H1 (cell line): ENCODE data around the gene CD7. TPM values are rescaled to one million over a fixed set of nuclear protein-coding genes. Genes with fewer than 3 reads are reported as not detected.

Source experiments
- CTCF ChIA-PET: fragments of 300-600 bp; sonication (Branson Sonifier 250); formaldehyde crosslinking; loops from one replicate; lab custom pipeline; 2021; ENCODE audit not compliant: partially characterized antibody; lab: Charles Lee
- POLR2A ChIA-PET: fragments of 300-600 bp; sonication (Branson Sonifier 250); formaldehyde crosslinking; loops from one replicate; lab custom pipeline; 2021; ENCODE audit warnings: inconsistent platforms; ENCODE audit not compliant: partially characterized antibody; lab: Charles Lee
- DNase-seq, 2 experiments: peaks; one replicate each; pipeline versions ENCODE4 v3.0.0 to v3.0.0-alpha.2; 2010 to 2022; ENCODE audit warnings: low spot score in 2 of 2, low read depth in 1 of 2, mixed read lengths in 1 of 2
- FAIRE-seq: peaks from 2 replicates; lab custom pipeline; 2011; peaks lifted over from hg19 to GRCh38; lab: Jason Lieb, UNC
- H2AFZ ChIP-seq: 2 replicates; pipeline ENCODE4 v1.8.1; 2012; ENCODE audit warnings: low read length, inconsistent platforms
- H2AK5ac ChIP-seq: 2 replicates; pipeline ENCODE4 v1.6.1; 2013; ENCODE audit warnings: low read depth, low read length
- H2BK120ac ChIP-seq: replicated peaks from 2 replicates; pipeline ENCODE3; 2013; ENCODE audit warnings: low read depth, low read length, inconsistent platforms
- H2BK12ac ChIP-seq: 2 replicates; pipeline ENCODE4 v1.6.1; 2013; ENCODE audit warnings: low read depth, low read length
- H2BK15ac ChIP-seq: 2 replicates; pipeline ENCODE4 v1.6.1; 2013; ENCODE audit warnings: low read length
- H2BK20ac ChIP-seq: 2 replicates; pipeline ENCODE4 v1.6.1; 2013; ENCODE audit warnings: low read length
- H2BK5ac ChIP-seq: 2 replicates; pipeline ENCODE4 v1.6.1; 2013; ENCODE audit warnings: low read depth, low read length
- H3K14ac ChIP-seq: 2 replicates; pipeline ENCODE4 v1.6.1; 2013; ENCODE audit warnings: inconsistent platforms; ENCODE audit not compliant: insufficient read length
- H3K18ac ChIP-seq: 2 replicates; pipeline ENCODE4 v1.6.1; 2013; ENCODE audit warnings: low read length; ENCODE audit errors: extremely low read depth
- H3K23ac ChIP-seq: 2 replicates; pipeline ENCODE4 v1.6.1; 2013; ENCODE audit warnings: inconsistent platforms; ENCODE audit not compliant: insufficient read length
- H3K23me2 ChIP-seq: 2 replicates; pipeline ENCODE4 v1.6.1; 2013; ENCODE audit warnings: low read depth, low read length
- H3K27ac ChIP-seq: 2 replicates; pipeline ENCODE4 v1.6.1; 2011; ENCODE audit warnings: low read depth, low read length, inconsistent platforms
- H3K27me3 ChIP-seq, 4 experiments: replicated peaks in 1 of 4; 1 replicate in 1 of 4; 2 replicates in 3 of 4; pipeline versions ENCODE4 v1.6.1 to v1.8.1; 2011 to 2013; ENCODE audit warnings: low read length in 3 of 4, mild to moderate bottlenecking in 3 of 4, inconsistent platforms in 2 of 4, mixed read lengths in 2 of 4, moderate library complexity in 1 of 4; ENCODE audit not compliant: control insufficient read depth in 3 of 4, insufficient read depth in 3 of 4; ENCODE audit errors: extremely low read depth in 1 of 4
- H3K36me3 ChIP-seq, 4 experiments: 2 replicates each; pipeline versions ENCODE4 v1.6.1 to v1.8.1; 2011 to 2013; ENCODE audit warnings: mild to moderate bottlenecking in 4 of 4, low read length in 3 of 4, moderate library complexity in 2 of 4, control low read depth in 1 of 4, inconsistent platforms in 1 of 4; ENCODE audit not compliant: insufficient read depth in 4 of 4, control insufficient read depth in 2 of 4
- H3K4ac ChIP-seq: replicated peaks from 2 replicates; pipeline ENCODE3; 2013; ENCODE audit warnings: low read length, low read depth, mixed read lengths, inconsistent platforms; ENCODE audit not compliant: insufficient read length
- H3K4me1 ChIP-seq, 4 experiments: replicated peaks in 1 of 4; 1 replicate in 1 of 4; 2 replicates in 3 of 4; pipeline versions ENCODE4 v1.6.1 to v1.8.1; 2011 to 2013; ENCODE audit warnings: low read length in 3 of 4, inconsistent platforms in 2 of 4, mixed read lengths in 1 of 4; ENCODE audit not compliant: insufficient read depth in 4 of 4, control insufficient read depth in 3 of 4
- H3K4me2 ChIP-seq, 2 experiments: 2 replicates each; pipeline versions ENCODE4 v1.6.1 to v1.8.1; 2011 to 2013; ENCODE audit warnings: low read depth in 2 of 2, low read length in 2 of 2, control low read depth in 1 of 2, inconsistent platforms in 1 of 2, mild to moderate bottlenecking in 1 of 2; ENCODE audit not compliant: insufficient read depth in 1 of 2
- H3K4me3 ChIP-seq, 4 experiments: fragments of 200-600, 300-600 bp in 1 of 4; sonication (generic), shearing (Covaris generic), sonication (Bioruptor Twin) in 1 of 4; 2 replicates each; pipeline versions ENCODE4 v1.5.1 to v1.8.1; 2011 to 2016; ENCODE audit warnings: low read length in 4 of 4, low read depth in 3 of 4, control low read depth in 2 of 4, inconsistent platforms in 2 of 4, mild to moderate bottlenecking in 2 of 4, mixed read lengths in 1 of 4, moderate library complexity in 1 of 4; ENCODE audit not compliant: insufficient read depth in 2 of 4; ENCODE audit errors: extremely low read depth in 1 of 4
- H3K56ac ChIP-seq: replicated peaks from 2 replicates; pipeline ENCODE3; 2013; ENCODE audit warnings: low read depth, mild to moderate bottlenecking, mixed read lengths, low read length, inconsistent platforms; ENCODE audit not compliant: insufficient read length
- H3K79me1 ChIP-seq: 2 replicates; pipeline ENCODE4 v1.6.1; 2013; ENCODE audit warnings: low read depth, low read length, control low read depth
- H3K79me2 ChIP-seq, 2 experiments: 2 replicates each; pipeline versions ENCODE4 v1.6.1 to v1.8.1; 2012 to 2013; ENCODE audit warnings: low read length in 2 of 2, mild to moderate bottlenecking in 2 of 2, inconsistent platforms in 1 of 2; ENCODE audit not compliant: insufficient read depth in 2 of 2, control insufficient read depth in 1 of 2
- H3K9ac ChIP-seq, 4 experiments: replicated peaks in 1 of 4; 1 replicate in 1 of 4; 2 replicates in 3 of 4; pipeline versions ENCODE4 v1.6.1 to v1.8.1; 2011 to 2013; ENCODE audit warnings: low read depth in 3 of 4, low read length in 3 of 4, control low read depth in 2 of 4, mild to moderate bottlenecking in 2 of 4, moderate library complexity in 2 of 4, inconsistent platforms in 1 of 4; ENCODE audit errors: extremely low read depth in 1 of 4
- H3K9me3 ChIP-seq, 2 experiments: 2 replicates each; pipeline versions ENCODE4 v1.6.1 to v1.8.1; 2012 to 2013; ENCODE audit warnings: mild to moderate bottlenecking in 2 of 2, moderate library complexity in 2 of 2, control low read depth in 1 of 2, inconsistent platforms in 1 of 2, low read depth in 1 of 2, low read length in 1 of 2, mixed read lengths in 1 of 2; ENCODE audit not compliant: insufficient read depth in 2 of 2
- H4K20me1 ChIP-seq, 2 experiments: replicated peaks in 1 of 2; 2 replicates each; pipeline versions ENCODE3 to v1.8.1; 2011 to 2013; ENCODE audit warnings: inconsistent platforms in 2 of 2, low read length in 2 of 2, mild to moderate bottlenecking in 1 of 2; ENCODE audit not compliant: insufficient read depth in 2 of 2, control insufficient read depth in 1 of 2
- H4K5ac ChIP-seq: 2 replicates; pipeline ENCODE4 v1.6.1; 2013; ENCODE audit warnings: low read length, low read depth, mixed read lengths, inconsistent platforms; ENCODE audit not compliant: insufficient read length
- H4K8ac ChIP-seq: 2 replicates; pipeline ENCODE4 v1.8.0; 2013; ENCODE audit warnings: mild to moderate bottlenecking, moderate library complexity, low read length, inconsistent platforms; ENCODE audit not compliant: insufficient read depth; ENCODE audit errors: extremely low read depth
- H4K91ac ChIP-seq: replicated peaks from 2 replicates; pipeline ENCODE3; 2013; ENCODE audit warnings: low read length, mixed read lengths, inconsistent platforms; ENCODE audit not compliant: insufficient read length
- CTCF ChIP-seq, 3 experiments: IDR thresholded peaks; 1 replicate in 2 of 3; 2 replicates in 1 of 3; pipeline versions ENCODE4 v1.5.1 to v1.6.1; 2011; ENCODE audit warnings: low read length in 3 of 3, mild to moderate bottlenecking in 3 of 3, inconsistent platforms in 2 of 3, low read depth in 1 of 3, moderate library complexity in 1 of 3; ENCODE audit not compliant: insufficient read depth in 1 of 3; ENCODE audit errors: control extremely low read depth in 1 of 3
- EP300 ChIP-seq, 2 experiments: IDR thresholded peaks; 1 replicate in 1 of 2; 2 replicates in 1 of 2; pipeline ENCODE4 v1.6.1; 2011 to 2012; ENCODE audit warnings: low read depth in 2 of 2, low read length in 2 of 2, mild to moderate bottlenecking in 2 of 2, borderline replicate concordance in 1 of 2, inconsistent platforms in 1 of 2, moderate library complexity in 1 of 2
- KDM1A ChIP-seq: fragments of 200-600, 300-600 bp; sonication (generic); IDR thresholded peaks from 2 replicates; pipeline ENCODE4 v1.7.1; 2016; ENCODE audit warnings: mild to moderate bottlenecking, low read length, borderline replicate concordance
- MAX ChIP-seq: IDR thresholded peaks from 2 replicates; pipeline ENCODE4 v1.6.1; 2012; ENCODE audit warnings: inconsistent platforms
- TAF7 ChIP-seq: optimal IDR thresholded peaks from 2 replicates; pipeline ENCODE3; 2011; ENCODE audit warnings: low read depth, mild to moderate bottlenecking, inconsistent platforms, low read length, moderate library complexity, borderline replicate concordance
- ZNF274 ChIP-seq: IDR thresholded peaks from 2 replicates; pipeline ENCODE4 v1.7.0; 2012; ENCODE audit warnings: low read length, borderline replicate concordance; ENCODE audit errors: extremely low read depth
- WGBS, 2 experiments: shearing (Covaris generic) in 1 of 2; methylation state at CpG; one replicate each; pipeline versions ENCODE4 v1.1.6 to v1.1.7; 2013 to 2015; ENCODE audit warnings: low lambda C conversion rate in 2 of 2, mixed read lengths in 2 of 2, inconsistent platforms in 1 of 2, low coverage in 1 of 2, missing lambda C conversion rate in 1 of 2; ENCODE audit not compliant: insufficient replicate concordance in 2 of 2, insufficient coverage in 1 of 2, insufficient read length in 1 of 2; ENCODE audit errors: extremely low coverage in 1 of 2, missing lambda C conversion rate in 1 of 2; 5-methylcytosine and 5-hydroxymethylcytosine counted together
- polyA plus RNA-seq, 7 experiments: library from polyadenylated mRNA; depleted of rRNA in 3 of 7; stranded (reverse) in 5 of 7; unstranded in 2 of 7; fragments of >200 nt in 5 of 7; fragments of 200-250 nt in 2 of 7; gene quantifications; 1 replicate in 5 of 7; 2 replicates in 1 of 7; 4 replicates in 1 of 7; pipeline versions ENCODE4 v1.2.1 to v1.2.3, GENCODE V29; 2011 to 2013; ENCODE audit warnings: missing spikeins in 2 of 7, mixed read lengths in 2 of 7
- total RNA-seq: library from RNA; stranded (reverse); fragmentation: NEBNext Ultra II Directional; extraction: Animal tissue kit (Norgen Biotek cat#: 25700); gene quantifications from 2 replicates; pipeline ENCODE4 v1.2.1, GENCODE V29; 2021

Gene CD7
- total and polyA plus RNA-seq, 2 of the 8 experiments (the other 6 are each of a cell fraction or from before 2014, with no cell fraction given): 0.83 to 0.86 TPM

- no peaks in the 10 kb centered on the region for H3K79me2 ChIP-seq
- H2BK12ac ChIP-seq: no peak overlapping the region
- H3K79me1 ChIP-seq: no peaks in the 10 kb centered on the region
- H2BK15ac ChIP-seq: 0 out of 2 replicates have a peak overlapping the region, but pooled peaks have one; percentile 16
- peak overlapping the region; percentile 71 for H4K8ac ChIP-seq
- H3K27me3 ChIP-seq: no peaks in the 10 kb centered on the region; a peak in 2 of 7 replicates
- H3K56ac ChIP-seq: no peak overlapping the region
- peaks cover 0 to 14% of the 10 kb centered on the region in 2 experiments for H4K20me1 ChIP-seq
- DNase-seq (peak in 1 of 2 experiments; percentile 89), FAIRE-seq (no peak)
- H3K36me3 ChIP-seq: no peaks in the 10 kb centered on the region
- POLR2A ChIA-PET: interaction anchor here (1.2 kb wide), 1 partner anchor 9 kb away, joined by 3 read pairs; no protein-coding TSS in a partner anchor
- no peaks in the 10 kb centered on the region; the same call in 1 of the 2 replicates for H3K23me2 ChIP-seq
- no peak overlapping the region; the same call in 1 of the 2 replicates for H2BK20ac ChIP-seq
- no peak overlapping the region for H2AFZ ChIP-seq
- H4K91ac ChIP-seq: no peak overlapping the region
- no peak overlapping the region for H2BK5ac ChIP-seq
- H3K9ac ChIP-seq: no peak overlapping the region
- 71% methylated on average over 39 of the region's 65 CpGs; no CpG with 5 or more reads in 1 of the 2 experiments for WGBS, 2 experiments
- no peak overlapping the region for H3K4ac ChIP-seq
- no peak overlapping the region for H3K14ac ChIP-seq
- 0 out of 8 replicates have a peak overlapping the region, but pooled peaks of 1 of the 4 experiments have one; percentile 27 for H3K4me3 ChIP-seq
- no peak overlapping the region for H2BK120ac ChIP-seq
- no peak overlapping the region for H2AK5ac ChIP-seq
- no peaks in the 10 kb centered on the region; a peak in 4 of 7 replicates for H3K4me1 ChIP-seq
- CTCF ChIA-PET: interaction anchor here (0.6 to 4.7 kb wide), 19 partner anchors 9 to 207 kb away, joined by 3 to 32 read pairs (median 4); partner anchors contain the start of gene SECTM1
- no peak overlapping the region for H4K5ac ChIP-seq
- peaks cover 0 to 14% of the 10 kb centered on the region in 2 experiments; a peak in 1 of 4 replicates for H3K9me3 ChIP-seq
- H3K18ac ChIP-seq: no peak overlapping the region
- no peak overlapping the region for H3K23ac ChIP-seq
- H3K27ac ChIP-seq: no peak overlapping the region
- H3K4me2 ChIP-seq: peak overlapping the region in 1 of 2 experiments; percentile 32; a peak in 1 of 4 replicates
- no peak for TF ChIP-seq ZNF274
- no peak for TF ChIP-seq TAF7
- peak; percentile 72 to 89 (median 75) for TF ChIP-seq CTCF (IDR thresholded peaks at IDR 0.05; ENCODE audit: control extremely low read depth in 1 of 3, insufficient read depth in 1 of 3, low read depth in 1 of 3, low read length in 3 of 3)
- no peak for TF ChIP-seq MAX
- peak in 1 of 2 experiments; percentile 58; a peak in 1 of 3 replicates for TF ChIP-seq EP300 (IDR thresholded peaks at IDR 0.05; ENCODE audit: borderline replicate concordance in 1 of 2, low read depth in 2 of 2, low read length in 2 of 2)
- no peak for TF ChIP-seq KDM1A
Observed at GRCh38 chr17:82320956-82321927, 3.8 kb upstream of the CD7 start.
